Stimulated activated memory B cell treated with anti-CD40 and anti-IgM and Interleukin-4, amounts not matched to agents 10 μg/mL and 1 μg/mL and 100 μg/mL, for 72 hours (primary cell): ENCODE results near the gene ATP10A.
A peak's percentile ranks its signal among the peaks of the same experiment; 100 is the strongest.

ENCODE experiments used
- ATAC-seq: fragments of 150-1000 bp; cut with Tn5 transposase; 2 replicates; pipeline ENCODE4 v1.10.0; 2021
- H3K27ac Mint-ChIP-seq: one replicate; pipeline ENCODE4 v1.8.0; 2022; ENCODE audit warnings: mild to moderate bottlenecking, mixed read lengths
- H3K27me3 Mint-ChIP-seq: one replicate; pipeline ENCODE4 v1.8.0; 2022; ENCODE audit warnings: mixed read lengths
- H3K36me3 Mint-ChIP-seq: one replicate; pipeline ENCODE4 v1.8.0; 2022; ENCODE audit warnings: mixed read lengths
- H3K4me1 Mint-ChIP-seq: one replicate; pipeline ENCODE4 v1.8.0; 2022; ENCODE audit warnings: mixed read lengths
- H3K4me3 Mint-ChIP-seq: one replicate; pipeline ENCODE4 v1.8.0; 2022; ENCODE audit warnings: mild to moderate bottlenecking, moderate library complexity, mixed read lengths
- H3K9me3 Mint-ChIP-seq: one replicate; pipeline ENCODE4 v1.8.0; 2022; ENCODE audit warnings: mixed read lengths

The ATP10A gene

DNA sequence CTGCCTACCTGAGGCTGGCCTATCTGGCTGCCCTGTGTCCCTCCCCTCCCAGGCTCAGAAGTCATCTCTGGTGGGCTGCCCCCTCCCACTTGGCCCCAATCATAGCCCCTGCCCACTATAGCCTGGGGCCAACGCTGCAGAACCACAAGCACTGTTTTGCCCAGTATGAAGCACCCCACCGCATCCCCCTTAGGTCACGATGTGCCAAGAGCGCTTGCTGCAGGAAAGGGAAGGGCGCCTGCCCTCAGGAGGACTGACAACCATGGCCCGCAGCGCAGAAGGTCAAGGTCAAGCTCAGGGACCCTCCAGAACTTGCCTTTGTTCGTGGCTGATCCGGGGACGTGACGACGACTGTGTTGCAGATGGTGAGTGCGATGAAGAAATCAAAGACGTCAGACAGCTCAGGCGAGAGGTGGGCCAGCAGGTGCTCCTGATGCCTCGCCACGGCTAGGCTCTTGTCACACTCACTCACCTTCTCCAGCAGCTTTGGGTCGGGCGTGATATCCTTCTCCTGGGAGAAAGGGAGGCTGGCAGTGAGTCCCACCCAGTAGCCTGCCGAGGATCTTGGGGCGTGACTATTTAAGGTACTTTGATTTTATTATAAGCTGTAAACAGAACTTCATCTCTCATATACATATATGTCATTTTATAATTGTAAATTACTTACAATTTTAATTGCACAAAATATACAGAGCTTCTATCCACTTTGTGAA is 146.6 kb downstream of the ATP10A start:
- Mint-ChIP-seq H3K36me3 (no peaks in the 10 kb centered on the region), H3K27me3 (peaks cover 37% of the 10 kb centered on the region), H3K27ac (no peak overlapping the region), H3K4me1 (peaks cover 14% of the 10 kb centered on the region), H3K4me3 (no peak overlapping the region), H3K9me3 (no peaks in the 10 kb centered on the region)
- ATAC-seq: no peak

DNA sequence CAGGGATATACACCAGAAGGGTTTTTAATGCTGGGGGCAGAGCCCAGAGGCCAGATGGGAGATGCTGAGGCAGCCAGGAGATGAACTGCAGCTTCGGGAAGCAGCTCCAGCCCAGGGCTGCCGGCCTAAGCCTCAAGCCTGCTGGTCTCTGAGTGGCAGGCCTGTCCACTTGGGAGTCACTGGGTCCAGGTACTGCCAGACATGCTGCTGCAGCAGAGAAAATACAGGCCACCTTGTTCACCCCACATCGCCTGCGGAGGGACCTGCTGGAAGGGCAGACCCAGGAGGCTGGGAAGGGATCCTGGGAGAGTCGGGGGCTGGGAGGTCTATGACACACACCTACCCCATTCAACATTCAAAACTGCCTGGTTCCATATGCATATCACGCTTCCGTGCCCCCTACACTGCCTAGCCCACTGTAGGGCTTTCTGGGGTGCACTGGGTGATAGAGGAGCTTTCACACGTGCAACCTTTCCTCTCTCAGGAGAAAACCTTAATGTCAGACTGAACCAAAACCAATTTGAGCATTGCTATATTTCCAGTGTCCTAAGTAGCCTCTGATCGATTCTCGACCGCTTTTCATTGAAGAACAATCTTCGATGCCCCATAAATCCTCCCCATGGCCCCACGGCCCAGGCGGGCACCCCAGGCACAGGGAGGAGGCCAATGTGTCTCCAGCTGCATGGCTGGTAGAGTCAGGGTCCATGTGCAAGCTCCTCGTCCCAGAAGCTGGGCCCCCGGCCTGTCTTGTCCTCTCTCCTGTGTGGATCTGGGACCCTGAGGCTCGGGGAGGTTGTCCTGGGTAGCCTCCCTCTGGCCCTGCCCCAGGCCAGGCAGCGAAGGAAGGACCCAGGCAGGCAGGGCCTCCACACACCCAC is 147.4 kb downstream of the ATP10A start:
- Mint-ChIP-seq H3K27ac (no peak overlapping the region), H3K27me3 (peaks cover 30% of the 10 kb centered on the region), H3K36me3 (no peaks in the 10 kb centered on the region), H3K9me3 (no peaks in the 10 kb centered on the region), H3K4me1 (peaks cover 14% of the 10 kb centered on the region), H3K4me3 (no peak overlapping the region)
- ATAC-seq: no peak

DNA sequence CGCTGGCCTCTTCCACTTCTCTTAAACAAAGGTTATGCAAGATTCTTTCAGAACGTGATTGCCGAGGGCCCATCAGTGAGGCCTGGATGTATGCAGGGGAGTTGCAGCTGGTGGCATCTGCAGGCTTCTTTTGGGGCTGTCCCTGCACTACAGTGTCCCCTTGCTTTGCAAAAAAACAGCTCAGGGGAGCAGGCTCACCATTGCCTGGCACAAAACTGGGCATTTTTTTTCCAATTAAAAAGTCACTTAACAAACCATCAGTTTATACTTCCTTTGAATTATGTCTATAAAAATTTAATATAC is 148.6 kb downstream of the ATP10A start:
- Mint-ChIP-seq H3K4me1 (peaks cover 14% of the 10 kb centered on the region), H3K36me3 (no peaks in the 10 kb centered on the region), H3K27ac (no peak overlapping the region), H3K4me3 (no peak overlapping the region), H3K9me3 (no peaks in the 10 kb centered on the region), H3K27me3 (peaks cover 26% of the 10 kb centered on the region)
- ATAC-seq: no peak

DNA sequence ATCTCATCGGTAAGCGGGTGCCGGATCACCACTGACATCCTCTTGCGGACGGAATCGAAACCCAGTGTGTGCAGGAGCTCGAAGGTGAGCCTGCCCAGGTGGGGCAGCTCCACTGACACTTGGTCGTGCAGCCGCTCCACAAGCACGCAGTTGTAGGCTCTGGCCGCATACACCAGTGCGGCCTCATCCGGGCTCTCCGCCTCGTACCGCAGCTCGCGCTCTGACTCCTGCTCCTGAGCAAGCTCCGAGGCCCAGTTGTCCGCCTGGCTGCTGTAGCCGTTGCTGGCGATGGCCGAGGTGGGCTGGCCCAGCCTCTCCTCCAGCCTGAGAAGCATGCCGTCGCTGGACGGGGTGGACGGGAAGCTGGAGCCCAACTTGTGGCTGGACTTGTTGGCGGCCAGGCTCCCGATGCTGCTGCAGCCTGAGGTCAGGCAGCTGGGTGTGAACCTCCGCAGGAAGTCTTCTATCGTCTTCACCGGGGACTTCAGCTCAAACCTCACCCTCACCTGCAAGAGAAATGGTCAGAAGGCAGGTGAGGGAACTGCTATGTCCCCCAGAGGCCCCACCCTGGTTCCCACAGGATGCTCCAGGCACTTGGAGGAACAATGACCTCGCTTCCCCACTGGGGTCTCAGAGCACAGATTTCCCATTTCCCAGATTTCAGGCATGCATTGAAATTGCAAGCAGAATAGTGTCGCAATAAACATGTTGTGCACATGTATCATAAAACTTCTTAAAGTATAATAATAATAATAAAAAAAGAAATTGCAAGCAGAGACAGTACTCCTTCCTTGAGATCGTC is 149.2 kb downstream of the ATP10A start:
- Mint-ChIP-seq H3K27ac (no peak overlapping the region), H3K9me3 (no peaks in the 10 kb centered on the region), H3K36me3 (no peaks in the 10 kb centered on the region), H3K27me3 (peaks cover 22% of the 10 kb centered on the region), H3K4me3 (no peak overlapping the region), H3K4me1 (peaks cover 14% of the 10 kb centered on the region)
- no peak for ATAC-seq

DNA sequence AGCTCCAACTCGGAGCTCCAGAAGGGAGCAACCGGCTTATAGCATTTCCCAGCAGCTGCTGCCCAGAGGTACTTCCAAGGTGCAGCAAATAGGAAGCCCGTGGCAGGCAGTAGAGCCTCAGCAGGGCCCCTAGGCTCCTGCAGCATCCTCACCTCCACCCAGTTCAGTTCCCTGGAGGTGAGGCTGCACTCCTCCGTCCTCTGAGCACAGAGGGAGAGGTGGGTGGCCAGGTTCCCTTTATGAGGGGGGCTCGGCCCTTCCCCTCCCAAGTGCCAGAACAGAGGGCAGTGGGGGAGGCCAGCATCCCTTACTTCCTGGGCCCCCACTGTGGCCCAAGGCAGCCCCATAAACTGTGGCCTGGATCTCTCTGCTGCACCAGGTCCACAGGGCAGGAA is 150.2 kb downstream of the ATP10A start:
- Mint-ChIP-seq H3K27ac (no peak overlapping the region), H3K27me3 (peaks cover 13% of the 10 kb centered on the region), H3K36me3 (no peaks in the 10 kb centered on the region), H3K9me3 (no peaks in the 10 kb centered on the region), H3K4me1 (peaks cover 7% of the 10 kb centered on the region), H3K4me3 (no peak overlapping the region)
- no peak for ATAC-seq

DNA sequence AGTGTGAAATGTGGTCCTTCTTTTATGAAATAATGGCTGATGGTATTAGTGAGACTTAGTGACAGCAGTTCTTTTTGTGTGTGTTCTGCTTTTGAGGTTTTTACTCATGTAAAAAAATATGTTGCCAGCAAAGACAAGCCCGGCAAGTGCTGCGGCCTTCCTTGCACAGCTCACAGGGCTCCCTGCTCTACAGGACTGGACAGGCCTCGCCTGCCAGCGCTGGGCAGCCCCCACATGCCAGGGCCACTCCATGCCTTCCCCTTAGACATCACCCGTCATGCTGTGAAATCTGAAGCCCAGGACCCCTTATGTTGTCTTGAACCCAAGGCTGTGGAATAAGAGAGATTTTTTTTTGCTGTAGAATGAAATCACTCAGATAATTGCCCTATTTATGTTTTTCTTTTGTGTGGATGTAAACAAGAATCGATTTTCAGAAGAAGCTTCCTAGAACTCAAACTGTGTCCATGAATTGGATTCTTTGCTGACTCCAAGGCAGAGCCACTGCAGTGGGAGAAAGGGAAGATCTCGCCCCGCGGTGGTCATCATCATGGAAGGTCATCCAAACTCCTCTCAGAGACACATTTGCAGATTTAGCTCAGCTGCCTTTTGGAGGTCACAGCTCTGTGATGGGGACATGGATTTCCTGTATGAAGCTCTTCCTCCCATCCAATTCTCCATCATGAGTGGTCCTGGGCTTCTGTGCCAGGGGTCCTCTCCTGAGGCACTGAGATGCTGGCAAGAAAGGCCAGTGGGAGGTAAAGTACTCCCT is 150.8 kb downstream of the ATP10A start:
- Mint-ChIP-seq H3K4me1 (peaks cover under 1% of the 10 kb centered on the region), H3K27me3 (peaks cover 10% of the 10 kb centered on the region), H3K36me3 (no peaks in the 10 kb centered on the region), H3K4me3 (no peak overlapping the region), H3K9me3 (no peaks in the 10 kb centered on the region), H3K27ac (no peak overlapping the region)
- ATAC-seq: no peak

DNA sequence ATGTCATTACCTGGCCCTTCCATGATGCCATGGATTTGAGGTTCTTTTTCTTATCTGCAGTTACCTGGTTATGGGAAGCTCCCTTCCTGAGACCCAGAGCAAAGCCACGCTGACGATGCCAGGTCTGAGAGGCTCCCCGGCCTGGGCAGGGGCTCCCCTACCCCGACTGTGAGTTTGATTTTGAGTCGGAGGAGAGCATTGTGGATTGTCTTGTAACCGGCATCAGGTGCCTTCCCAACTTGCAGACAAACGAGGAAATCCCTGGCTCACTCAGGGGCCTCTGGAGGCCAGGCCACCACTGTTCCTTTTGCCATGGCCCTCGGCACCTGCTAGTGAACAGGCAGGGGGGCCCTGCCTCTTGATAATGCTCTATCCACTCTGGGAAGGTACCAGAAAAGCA is 151.4 kb downstream of the ATP10A start:
- H3K9me3 Mint-ChIP-seq: no peaks in the 10 kb centered on the region
- no peaks in the 10 kb centered on the region for H3K36me3 Mint-ChIP-seq
- H3K4me3 Mint-ChIP-seq: no peak overlapping the region
- H3K27me3 Mint-ChIP-seq: peaks cover 10% of the 10 kb centered on the region
- no peaks in the 10 kb centered on the region for H3K4me1 Mint-ChIP-seq
- no peak for ATAC-seq
- H3K27ac Mint-ChIP-seq: no peak overlapping the region

DNA sequence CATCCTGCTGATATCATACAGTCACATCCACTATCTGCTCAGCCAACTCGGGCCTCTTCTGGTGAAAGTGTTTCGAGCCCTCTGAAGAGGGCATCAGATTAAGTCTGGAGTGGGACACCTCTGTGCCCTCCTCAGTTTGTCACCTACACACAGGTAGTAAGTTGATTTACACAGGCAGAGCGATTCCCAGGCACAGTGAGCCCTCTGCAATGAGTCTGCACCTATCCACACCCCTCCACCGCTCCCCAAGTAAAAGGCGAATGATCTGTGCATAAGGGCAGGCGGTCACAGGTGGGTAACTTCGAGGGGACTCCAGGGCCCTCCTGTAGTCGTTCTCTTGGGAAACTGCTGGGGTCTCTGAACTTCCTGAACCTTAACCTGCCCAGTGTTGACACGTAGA is 152.0 kb downstream of the ATP10A start:
- Mint-ChIP-seq H3K27me3 (peaks cover 5% of the 10 kb centered on the region), H3K9me3 (no peaks in the 10 kb centered on the region), H3K4me3 (no peak overlapping the region), H3K4me1 (no peaks in the 10 kb centered on the region), H3K27ac (no peak overlapping the region), H3K36me3 (no peaks in the 10 kb centered on the region)
- ATAC-seq: no peak

DNA sequence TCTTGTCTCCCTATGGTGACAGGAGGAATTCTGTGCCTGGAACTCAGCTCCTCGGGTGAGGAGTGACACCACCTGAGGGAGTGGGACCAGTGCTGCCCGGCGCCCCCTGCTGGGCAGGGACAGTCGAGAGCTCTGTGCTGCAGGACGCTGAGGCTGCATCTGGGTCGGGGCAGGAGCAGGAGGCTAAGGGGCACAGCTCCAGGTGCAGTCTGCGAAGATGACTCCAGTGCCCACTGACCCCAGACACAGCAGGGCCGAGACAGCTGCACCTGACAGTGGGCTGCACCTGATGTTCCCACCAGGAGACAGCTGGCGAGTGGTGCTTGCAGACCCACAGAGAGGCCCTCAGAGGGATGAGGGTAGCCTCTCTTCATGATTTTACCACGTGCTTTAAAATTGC is 152.9 kb downstream of the ATP10A start:
- no peak overlapping the region for H3K27ac Mint-ChIP-seq
- no peaks in the 10 kb centered on the region for H3K9me3 Mint-ChIP-seq
- H3K4me3 Mint-ChIP-seq: no peak overlapping the region
- ATAC-seq: peak; percentile 42
- no peaks in the 10 kb centered on the region for H3K27me3 Mint-ChIP-seq
- H3K4me1 Mint-ChIP-seq: no peaks in the 10 kb centered on the region
- no peaks in the 10 kb centered on the region for H3K36me3 Mint-ChIP-seq

DNA sequence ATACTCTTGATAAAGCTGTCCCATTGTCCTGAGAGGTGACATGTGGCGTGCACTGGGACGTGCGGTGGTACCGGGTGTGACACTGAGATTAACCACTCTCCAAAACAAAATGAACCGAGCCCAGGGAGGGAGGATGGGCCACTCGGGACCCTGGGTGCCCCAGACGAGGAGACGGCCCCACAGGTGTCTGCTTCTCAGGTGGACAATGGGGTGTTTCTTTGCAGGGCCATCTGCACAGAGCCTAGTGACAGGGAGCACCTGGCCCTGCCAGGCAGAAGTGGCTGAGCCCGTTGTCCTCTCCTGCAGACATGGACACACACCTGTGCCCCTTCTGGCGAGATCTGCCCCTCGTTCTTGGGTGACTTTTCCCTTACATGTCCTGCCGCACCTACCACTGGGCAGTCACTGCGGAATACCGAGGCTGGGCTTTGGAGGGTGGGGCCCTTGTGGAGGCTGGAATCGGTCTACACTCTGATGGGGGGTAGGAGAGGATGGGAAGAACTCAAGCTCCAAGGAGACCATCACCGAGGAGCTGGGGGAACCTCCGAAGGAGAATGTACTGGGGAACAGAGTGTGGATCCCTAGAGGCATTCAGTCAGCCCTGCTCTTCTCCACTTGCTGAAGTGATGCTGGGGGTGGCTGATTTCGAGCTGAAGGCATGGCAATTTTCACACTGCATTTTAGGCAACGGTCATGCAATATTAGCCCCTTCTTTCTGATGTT is 153.5 kb downstream of the ATP10A start:
- ATAC-seq: no peak
- no peaks in the 10 kb centered on the region for H3K36me3 Mint-ChIP-seq
- H3K9me3 Mint-ChIP-seq: no peaks in the 10 kb centered on the region
- H3K27ac Mint-ChIP-seq: no peak overlapping the region
- no peak overlapping the region for H3K4me3 Mint-ChIP-seq
- H3K27me3 Mint-ChIP-seq: no peaks in the 10 kb centered on the region
- no peaks in the 10 kb centered on the region for H3K4me1 Mint-ChIP-seq

DNA sequence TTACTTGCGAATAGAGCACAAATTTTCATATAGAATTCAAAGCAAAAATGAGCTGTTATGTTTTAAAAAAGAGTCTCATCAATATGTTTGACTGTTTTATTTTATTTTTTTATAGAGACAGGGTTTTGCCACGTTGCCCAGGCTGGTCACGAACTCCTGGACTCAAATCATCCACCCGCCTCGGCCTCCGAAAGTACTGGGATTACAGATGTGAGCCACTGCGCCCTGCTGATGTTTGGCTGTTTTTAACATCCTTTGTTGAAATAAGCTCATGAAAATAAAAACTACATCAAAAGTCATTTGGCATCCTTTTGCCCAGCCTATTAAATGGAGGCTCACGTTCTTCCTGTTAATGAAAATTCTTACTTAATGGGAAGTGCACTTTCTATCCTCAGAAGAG is 154.7 kb downstream of the ATP10A start:
- no peak for ATAC-seq
- Mint-ChIP-seq H3K27ac (no peak overlapping the region), H3K4me1 (no peaks in the 10 kb centered on the region), H3K9me3 (no peaks in the 10 kb centered on the region), H3K4me3 (no peak overlapping the region), H3K36me3 (no peaks in the 10 kb centered on the region), H3K27me3 (no peaks in the 10 kb centered on the region)

DNA sequence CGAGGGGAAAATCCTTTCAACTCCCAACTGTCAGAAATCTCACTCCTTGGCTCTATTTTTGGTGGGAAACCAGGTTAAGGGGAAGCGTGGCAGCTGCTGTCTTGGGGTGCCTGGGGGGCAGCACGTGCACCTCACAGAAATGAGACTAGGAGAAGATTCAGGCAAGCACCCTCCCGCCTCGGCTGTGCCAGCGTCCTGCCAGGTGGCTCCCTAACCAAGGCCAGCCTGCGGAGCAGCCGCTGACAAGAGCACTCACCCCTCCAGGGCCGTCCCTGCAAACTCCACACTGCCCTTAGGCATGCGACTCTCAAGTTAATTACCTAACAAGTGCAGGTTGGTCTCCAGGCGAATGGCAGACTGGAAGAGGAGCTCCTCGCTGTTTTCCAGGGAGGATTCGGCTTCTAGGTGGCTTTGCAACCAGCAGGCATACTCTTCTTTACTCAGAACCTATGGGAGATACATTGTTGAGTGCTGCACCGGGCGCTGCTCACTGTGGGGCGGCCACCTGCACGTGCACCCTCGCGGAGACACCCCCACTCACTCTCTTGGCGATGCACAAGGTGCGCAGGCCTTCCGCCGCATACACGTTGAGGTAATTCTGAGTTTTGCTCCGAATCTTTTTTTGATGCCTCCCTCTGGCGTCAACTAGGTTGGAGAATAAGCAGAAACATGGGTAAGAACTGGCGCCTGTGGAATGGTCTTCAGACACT is 155.3 kb downstream of the ATP10A start:
- Mint-ChIP-seq H3K4me3 (no peak overlapping the region), H3K27me3 (no peaks in the 10 kb centered on the region), H3K27ac (no peak overlapping the region), H3K36me3 (no peaks in the 10 kb centered on the region), H3K9me3 (no peaks in the 10 kb centered on the region), H3K4me1 (no peaks in the 10 kb centered on the region)
- no peak for ATAC-seq

DNA sequence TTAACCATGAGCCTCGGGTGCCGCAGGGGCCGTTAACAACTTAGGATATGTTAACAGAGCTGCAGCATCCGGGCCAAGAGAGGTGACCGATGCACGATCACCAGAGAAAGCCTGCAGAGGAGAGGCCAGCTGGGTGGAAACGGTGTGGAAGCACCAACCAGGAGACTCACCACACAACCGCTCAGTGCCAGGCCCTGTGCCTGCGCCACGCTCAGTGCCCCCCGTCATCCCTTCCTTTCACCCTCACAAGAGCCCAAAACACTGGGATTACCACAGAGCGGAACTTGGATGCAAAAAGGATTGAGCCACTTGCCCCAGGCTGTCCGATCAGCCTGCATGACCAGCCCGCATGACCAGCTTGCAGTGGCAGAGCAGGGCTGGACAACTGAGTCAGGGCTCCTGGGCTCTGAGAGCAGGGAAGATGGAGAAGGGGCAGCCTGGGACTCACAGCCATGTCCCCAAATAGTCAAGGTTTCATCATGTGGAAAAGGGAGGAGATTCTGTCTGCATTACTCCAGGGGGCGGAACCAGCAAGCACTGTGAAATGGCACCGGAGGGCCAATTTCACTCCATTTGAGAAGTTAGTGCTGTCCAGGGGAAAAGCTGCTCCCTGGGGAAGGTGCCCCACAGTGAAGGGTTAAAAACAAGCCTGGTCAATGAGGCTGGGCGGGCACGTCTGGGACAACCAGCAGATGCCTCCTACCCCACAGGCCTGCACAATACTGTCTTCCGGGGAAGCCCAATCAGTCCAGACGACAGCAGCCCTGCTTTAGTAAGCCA is 156.8 kb downstream of the ATP10A start:
- ATAC-seq: no peak
- Mint-ChIP-seq H3K27ac (no peak overlapping the region), H3K4me3 (no peak overlapping the region), H3K4me1 (no peaks in the 10 kb centered on the region), H3K27me3 (no peaks in the 10 kb centered on the region), H3K36me3 (no peaks in the 10 kb centered on the region), H3K9me3 (no peaks in the 10 kb centered on the region)
